Natural killer cell (primary cell): ENCODE measurements around the gene ADRA2C. TPM values are rescaled to one million over a fixed set of nuclear protein-coding genes. Genes with fewer than 3 reads are reported as not detected.

Experiments used
- ATAC-seq, 3 donors: fragments of 150-1000 bp in 2 of 3; fragments of 200-7000 bp in 1 of 3; cut with Tn5 transposase; 1 replicate in 1 of 3; 2 replicates in 2 of 3; pipeline ENCODE4 v1.10.0; 2021; ENCODE audit warnings: mild to moderate bottlenecking in 2 of 3, moderate library complexity in 2 of 3
- DNase-seq, 2 donors: peaks; one replicate each; pipeline versions ENCODE4 v3.0.0 to v3.0.0-alpha.2; 2013 to 2021; ENCODE audit warnings: mixed read lengths in 1 of 2
- H3K27ac ChIP-seq: one replicate; pipeline ENCODE4 v1.5.1; 2013; ENCODE audit warnings: mild to moderate bottlenecking, low read length
- H3K27me3 ChIP-seq: one replicate; pipeline ENCODE4 v1.6.1; 2013; ENCODE audit warnings: low read length; ENCODE audit not compliant: control insufficient read depth, insufficient read depth
- H3K36me3 ChIP-seq: one replicate; pipeline ENCODE4 v1.6.1; 2013; ENCODE audit warnings: low read length; ENCODE audit not compliant: control insufficient read depth, insufficient read depth
- H3K4me1 ChIP-seq: one replicate; pipeline ENCODE4 v1.6.1; 2013; ENCODE audit warnings: low read length; ENCODE audit not compliant: control insufficient read depth, insufficient read depth
- H3K4me3 ChIP-seq: one replicate; pipeline ENCODE4 v1.5.1; 2013; ENCODE audit warnings: low read length
- H3K9me3 ChIP-seq: one replicate; pipeline ENCODE4 v1.6.1; 2013; ENCODE audit warnings: low read length; ENCODE audit not compliant: control insufficient read depth, insufficient read depth
- H3K27ac Mint-ChIP-seq, 2 donors: one replicate each; pipeline ENCODE4 v1.8.0; 2022; ENCODE audit warnings: mild to moderate bottlenecking in 2 of 2, mixed read lengths in 2 of 2, moderate library complexity in 1 of 2
- H3K27me3 Mint-ChIP-seq, 2 donors: one replicate each; pipeline ENCODE4 v1.8.0; 2022; ENCODE audit warnings: low read depth in 2 of 2, mixed read lengths in 2 of 2
- H3K36me3 Mint-ChIP-seq: one replicate; pipeline ENCODE4 v1.8.0; 2022; ENCODE audit warnings: mixed read lengths
- H3K4me1 Mint-ChIP-seq, 2 donors: one replicate each; pipeline ENCODE4 v1.8.0; 2022; ENCODE audit warnings: mixed read lengths in 2 of 2
- H3K4me3 Mint-ChIP-seq: one replicate; pipeline ENCODE4 v1.8.0; 2022; ENCODE audit warnings: mild to moderate bottlenecking, moderate library complexity, mixed read lengths
- H3K9me3 Mint-ChIP-seq, 2 donors: one replicate each; pipeline ENCODE4 v1.8.0; 2022; ENCODE audit warnings: mixed read lengths in 2 of 2
- WGBS: methylation state at CpG from one replicate; pipeline ENCODE4 v1.1.7; 2013; ENCODE audit warnings: missing lambda C conversion rate; ENCODE audit not compliant: insufficient coverage; 5-methylcytosine and 5-hydroxymethylcytosine counted together
- intact Hi-C: fragments of 100-400 bp; cut with micrococcal nuclease; formaldehyde crosslinking; loops from one replicate; pipeline ENCODE4 v1.14.2; 2022
- total RNA-seq, 4 donors: library from RNA; stranded (reverse); fragments of 120-200 nt in 1 of 4; gene quantifications; one replicate each; pipeline versions ENCODE4 v1.2.3 to v1.2.4, GENCODE V29; 2013 to 2022
- TF ChIP-seq, protein P1 (sequence below): fragments of 200-600 bp; IDR thresholded peaks from one replicate; pipeline ENCODE4 v1.8.0; 2022; ENCODE audit warnings: antibody characterized with exemption

Gene ADRA2C
- total RNA-seq, 3 donors from 2014 or later (not counting 1 experiment from before 2014, with no cell fraction given): not detected

DNA sequence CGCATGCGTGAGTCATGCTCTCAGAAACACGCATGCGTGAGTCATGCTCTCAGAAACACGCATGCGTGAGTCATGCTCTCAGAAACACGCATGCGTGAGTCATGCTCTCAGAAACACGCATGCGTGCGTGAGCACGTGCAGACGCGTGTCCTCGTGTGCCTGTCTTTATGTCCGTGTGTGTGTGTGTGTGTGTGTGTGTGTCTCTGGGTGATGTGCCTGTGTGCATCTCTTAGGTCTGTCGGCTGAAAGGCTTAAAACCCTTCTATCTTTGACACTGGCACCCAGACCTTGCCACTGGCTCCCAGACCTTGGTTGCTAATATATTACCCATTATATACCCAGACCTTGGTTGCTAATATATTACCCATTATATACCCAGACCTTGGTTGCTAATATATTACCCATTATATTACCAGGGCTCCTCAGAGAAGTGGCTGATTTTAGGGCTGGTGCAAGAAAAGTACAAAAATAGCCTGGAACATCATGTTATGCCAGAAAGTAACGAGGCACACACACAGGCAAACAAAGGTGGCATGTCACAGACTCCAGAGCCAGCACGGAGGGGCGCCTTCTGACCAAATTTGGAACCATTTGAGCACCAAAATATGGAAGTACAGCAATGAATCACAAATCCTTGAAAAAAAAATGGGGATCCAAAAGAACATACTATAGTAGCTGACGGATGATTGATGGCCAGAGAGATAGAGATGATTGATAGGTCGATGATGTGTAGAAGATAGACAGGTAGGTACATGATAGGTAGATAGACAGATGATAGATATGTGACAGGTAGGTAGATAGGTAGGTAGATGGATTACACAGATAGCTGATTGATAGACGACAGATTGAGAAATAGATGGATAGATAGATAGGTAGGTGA, 19.2 kb upstream of the ADRA2C start:
- ATAC-seq: no peak
- no peak for DNase-seq
- intact Hi-C loops: no loop called here
- no peaks in the 10 kb centered on the region for H3K36me3 Mint-ChIP-seq
- no peak overlapping the region for H3K27ac Mint-ChIP-seq
- no peak overlapping the region for H3K4me3 Mint-ChIP-seq
- no peak overlapping the region for H3K4me3 ChIP-seq
- peaks cover 48 to 64% of the 10 kb centered on the region in 2 donors for H3K27me3 Mint-ChIP-seq
- H3K27ac ChIP-seq: no peak overlapping the region
- TF ChIP-seq, protein P1, sequence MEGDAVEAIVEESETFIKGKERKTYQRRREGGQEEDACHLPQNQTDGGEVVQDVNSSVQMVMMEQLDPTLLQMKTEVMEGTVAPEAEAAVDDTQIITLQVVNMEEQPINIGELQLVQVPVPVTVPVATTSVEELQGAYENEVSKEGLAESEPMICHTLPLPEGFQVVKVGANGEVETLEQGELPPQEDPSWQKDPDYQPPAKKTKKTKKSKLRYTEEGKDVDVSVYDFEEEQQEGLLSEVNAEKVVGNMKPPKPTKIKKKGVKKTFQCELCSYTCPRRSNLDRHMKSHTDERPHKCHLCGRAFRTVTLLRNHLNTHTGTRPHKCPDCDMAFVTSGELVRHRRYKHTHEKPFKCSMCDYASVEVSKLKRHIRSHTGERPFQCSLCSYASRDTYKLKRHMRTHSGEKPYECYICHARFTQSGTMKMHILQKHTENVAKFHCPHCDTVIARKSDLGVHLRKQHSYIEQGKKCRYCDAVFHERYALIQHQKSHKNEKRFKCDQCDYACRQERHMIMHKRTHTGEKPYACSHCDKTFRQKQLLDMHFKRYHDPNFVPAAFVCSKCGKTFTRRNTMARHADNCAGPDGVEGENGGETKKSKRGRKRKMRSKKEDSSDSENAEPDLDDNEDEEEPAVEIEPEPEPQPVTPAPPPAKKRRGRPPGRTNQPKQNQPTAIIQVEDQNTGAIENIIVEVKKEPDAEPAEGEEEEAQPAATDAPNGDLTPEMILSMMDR: no peak
- H3K27me3 ChIP-seq: peaks cover 18% of the 10 kb centered on the region
- no peaks in the 10 kb centered on the region for H3K9me3 Mint-ChIP-seq
- H3K4me1 Mint-ChIP-seq: peaks cover 0 to 6% of the 10 kb centered on the region in 2 donors
- peaks cover 6% of the 10 kb centered on the region for H3K9me3 ChIP-seq
- no peaks in the 10 kb centered on the region for H3K36me3 ChIP-seq
- WGBS: 80% methylated on average over 13 of the region's 23 CpGs
- no peaks in the 10 kb centered on the region for H3K4me1 ChIP-seq

DNA sequence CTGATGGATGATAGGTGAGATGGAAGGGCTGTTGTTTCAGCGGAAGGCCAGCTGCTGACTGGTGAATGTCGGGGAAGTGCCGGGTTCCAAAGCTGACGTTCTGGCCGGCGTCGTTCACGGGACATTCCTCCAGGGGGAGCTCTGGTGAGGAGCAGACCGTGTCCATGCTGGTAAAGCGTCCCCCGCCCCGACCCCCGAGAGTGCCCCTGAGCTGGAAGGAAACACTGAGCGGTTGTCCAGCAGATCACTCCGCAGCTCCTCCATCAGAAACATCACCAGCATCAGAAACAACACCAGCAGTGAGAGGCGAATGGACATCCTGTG, 18.6 kb upstream of the ADRA2C start:
- Histone ChIP-seq H3K36me3 (no peaks in the 10 kb centered on the region), H3K4me3 (no peak overlapping the region), H3K4me1 (no peaks in the 10 kb centered on the region), H3K27ac (no peak overlapping the region), H3K9me3 (peaks cover 3% of the 10 kb centered on the region), H3K27me3 (peaks cover 16% of the 10 kb centered on the region)
- no peak overlapping the region for H3K4me3 Mint-ChIP-seq
- no peaks in the 10 kb centered on the region for H3K36me3 Mint-ChIP-seq
- TF ChIP-seq, protein P1: no peak
- 17% methylated on average over 16 of the region's 16 CpGs for WGBS
- peak in 1 of 2 donors; percentile 8 for DNase-seq
- H3K27ac Mint-ChIP-seq: no peak overlapping the region
- intact Hi-C loops: no loop called here
- peaks cover 43 to 58% of the 10 kb centered on the region in 2 donors for H3K27me3 Mint-ChIP-seq
- no peaks in the 10 kb centered on the region for H3K9me3 Mint-ChIP-seq
- ATAC-seq: no peak
- H3K4me1 Mint-ChIP-seq: peaks cover 0 to 6% of the 10 kb centered on the region in 2 donors

DNA sequence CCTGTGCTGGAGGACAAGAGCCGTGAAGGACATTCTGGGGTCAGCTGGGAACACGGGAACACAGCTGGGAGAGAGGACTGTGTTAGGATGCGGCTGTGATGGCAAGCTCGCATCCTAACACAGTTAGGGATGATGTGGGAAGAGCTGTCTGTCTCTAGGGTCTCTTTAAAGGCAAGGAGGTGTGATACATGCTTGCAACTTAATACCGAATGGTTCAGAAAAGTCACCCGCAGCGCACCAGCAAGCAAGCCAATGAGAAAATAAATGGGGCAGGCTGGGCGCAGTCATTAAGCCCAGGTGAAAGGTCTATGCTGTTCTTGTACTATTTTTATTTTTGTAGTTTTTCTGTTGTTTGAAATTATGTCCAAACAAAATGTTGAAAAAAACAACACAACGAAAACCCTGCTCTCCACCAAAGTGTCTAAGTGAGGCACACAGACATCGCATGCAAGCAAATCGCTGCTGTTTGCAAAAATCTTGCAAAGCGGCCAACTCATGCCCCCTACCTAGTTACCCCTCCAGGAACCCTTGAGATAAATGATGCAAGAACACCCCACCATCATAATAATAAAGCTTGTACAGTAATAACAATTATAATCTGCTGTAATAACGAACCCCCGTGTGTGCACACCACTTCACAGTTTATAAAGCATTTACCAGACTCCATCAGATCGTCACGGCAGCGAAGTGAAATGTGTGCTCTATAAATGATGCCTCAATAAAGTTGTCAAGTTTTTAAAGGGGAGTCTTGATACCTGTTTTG, 17.9 kb upstream of the ADRA2C start:
- Mint-ChIP-seq H3K4me1 (peaks cover 0 to 6% of the 10 kb centered on the region in 2 donors), H3K27me3 (peaks cover 40 to 56% of the 10 kb centered on the region in 2 donors), H3K9me3 (no peaks in the 10 kb centered on the region), H3K4me3 (no peak overlapping the region), H3K36me3 (no peaks in the 10 kb centered on the region), H3K27ac (no peak overlapping the region)
- no peaks in the 10 kb centered on the region for H3K4me1 ChIP-seq
- intact Hi-C loops: no loop called here
- WGBS: 77% methylated on average over 17 of the region's 17 CpGs
- TF ChIP-seq, protein P1: no peak
- ATAC-seq (no peak), DNase-seq (no peak)
- H3K27me3 ChIP-seq: peaks cover 12% of the 10 kb centered on the region
- no peaks in the 10 kb centered on the region for H3K36me3 ChIP-seq
- no peaks in the 10 kb centered on the region for H3K9me3 ChIP-seq
- H3K27ac ChIP-seq: no peak overlapping the region
- H3K4me3 ChIP-seq: no peak overlapping the region
